ENCODE data around the gene C1orf116. TPM values are rescaled to one million over a fixed set of nuclear protein-coding genes. Genes with fewer than 3 reads are reported as not detected.

C1orf116 gene
- total RNA-seq, 1 experiment from 2014 or later: 0.09 TPM

GRCh38 chr1:207028884-207029650 lies 3.5 kb downstream of the C1orf116 start:
- Histone ChIP-seq H3K36me3 (ENCODE audit: insufficient read depth, low read length, poor library complexity, severe bottlenecking) (no peaks in the 10 kb centered on the region), H3K4me1 (ENCODE audit: insufficient read depth, low read length, poor library complexity, severe bottlenecking) (peaks cover 8% of the 10 kb centered on the region), H3K9me3 (ENCODE audit: low read depth, low read length, poor library complexity, severe bottlenecking) (no peaks in the 10 kb centered on the region), H3K27ac (ENCODE audit: low read depth, low read length, poor library complexity, severe bottlenecking) (no peak overlapping the region), H3K4me3 (ENCODE audit: low read depth, low read length, poor library complexity, severe bottlenecking) (no peak overlapping the region), H3K27me3 (replicated peaks; ENCODE audit: insufficient read depth, low read depth, low read length, poor library complexity) (peaks cover 31% of the 10 kb centered on the region)
- no TSS peak for BruUV-seq (replicated peaks)
- intact Hi-C loops (cut with micrococcal nuclease; ENCODE audit: unreplicated experiment): no loop called here
- no peak for DNase-seq (ENCODE audit: low spot score)
- TF ChIP-seq CTCF (conservative IDR thresholded peaks at IDR 0.05; ENCODE audit: low read depth, low read length): no peak
- no peak for TF ChIP-seq EZH2 (IDR thresholded peaks at IDR 0.05; ENCODE audit: borderline replicate concordance, low read depth, low read length, poor library complexity, severe bottlenecking)
- POLR2A ChIA-PET (ENCODE audit: low non-redundant PET): no interaction called here
- CTCF ChIA-PET: no interaction called here

GRCh38 chr1:207027921-207028320 lies 4.6 kb downstream of the C1orf116 start:
- intact Hi-C loops (cut with micrococcal nuclease; ENCODE audit: unreplicated experiment): no loop called here
- Histone ChIP-seq H3K9me3 (ENCODE audit: low read depth, low read length, poor library complexity, severe bottlenecking) (no peaks in the 10 kb centered on the region), H3K27me3 (replicated peaks; ENCODE audit: insufficient read depth, low read depth, low read length, poor library complexity) (peaks cover 27% of the 10 kb centered on the region), H3K27ac (ENCODE audit: low read depth, low read length, poor library complexity, severe bottlenecking) (no peak overlapping the region), H3K4me3 (ENCODE audit: low read depth, low read length, poor library complexity, severe bottlenecking) (no peak overlapping the region), H3K36me3 (ENCODE audit: insufficient read depth, low read length, poor library complexity, severe bottlenecking) (no peaks in the 10 kb centered on the region), H3K4me1 (ENCODE audit: insufficient read depth, low read length, poor library complexity, severe bottlenecking) (peaks cover 7% of the 10 kb centered on the region)
- TF ChIP-seq EZH2 (IDR thresholded peaks at IDR 0.05; ENCODE audit: borderline replicate concordance, low read depth, low read length, poor library complexity, severe bottlenecking) (no peak), CTCF (conservative IDR thresholded peaks at IDR 0.05; ENCODE audit: low read depth, low read length) (no peak)
- no peak for DNase-seq (ENCODE audit: low spot score)
- no TSS peak for BruUV-seq (replicated peaks)
- CTCF ChIA-PET: no interaction called here
- POLR2A ChIA-PET (ENCODE audit: low non-redundant PET): no interaction called here

GRCh38 chr1:207027206-207027777 lies 5.3 kb downstream of the C1orf116 start:
- no TSS peak for BruUV-seq (replicated peaks)
- ChIA-PET CTCF (no interaction called here), POLR2A (ENCODE audit: low non-redundant PET) (no interaction called here)
- H3K36me3 ChIP-seq (ENCODE audit: insufficient read depth, low read length, poor library complexity, severe bottlenecking): no peaks in the 10 kb centered on the region
- no peak overlapping the region for H3K4me3 ChIP-seq (ENCODE audit: low read depth, low read length, poor library complexity, severe bottlenecking)
- H3K27me3 ChIP-seq (replicated peaks; ENCODE audit: insufficient read depth, low read depth, low read length, poor library complexity): peaks cover 27% of the 10 kb centered on the region
- no peak for DNase-seq (ENCODE audit: low spot score)
- TF ChIP-seq CTCF (conservative IDR thresholded peaks at IDR 0.05; ENCODE audit: low read depth, low read length) (no peak), EZH2 (IDR thresholded peaks at IDR 0.05; ENCODE audit: borderline replicate concordance, low read depth, low read length, poor library complexity, severe bottlenecking) (no peak)
- intact Hi-C loops (cut with micrococcal nuclease; ENCODE audit: unreplicated experiment): no loop called here
- peaks cover 1% of the 10 kb centered on the region for H3K4me1 ChIP-seq (ENCODE audit: insufficient read depth, low read length, poor library complexity, severe bottlenecking)
- H3K9me3 ChIP-seq (ENCODE audit: low read depth, low read length, poor library complexity, severe bottlenecking): no peaks in the 10 kb centered on the region
- H3K27ac ChIP-seq (ENCODE audit: low read depth, low read length, poor library complexity, severe bottlenecking): no peak overlapping the region

Data from A673 (cell line).